H9 (cell line): Measurements from ENCODE around the gene COL4A2. TPM values are rescaled to one million over a fixed set of nuclear protein-coding genes. Genes with fewer than 3 reads are reported as not detected.

Source experiments
- DNase-seq: peaks from one replicate; pipeline ENCODE4 v3.0.0-alpha.2; 2017
- H2AFZ ChIP-seq: one replicate; pipeline ENCODE4 v1.6.1; 2013; ENCODE audit warnings: mild to moderate bottlenecking, low read length, control low read depth, moderate library complexity
- H2AK5ac ChIP-seq: 2 replicates; pipeline ENCODE4 v1.6.1; 2013; ENCODE audit warnings: low read length, control low read depth, mixed read lengths; ENCODE audit not compliant: insufficient read length
- H2BK120ac ChIP-seq: one replicate; pipeline ENCODE4 v1.6.1; 2013; ENCODE audit warnings: low read depth, mild to moderate bottlenecking, low read length, control low read depth, inconsistent platforms; ENCODE audit not compliant: poor library complexity, severe bottlenecking
- H2BK12ac ChIP-seq: 2 replicates; pipeline ENCODE4 v1.6.1; 2013; ENCODE audit warnings: low read length, control low read depth, mixed read lengths, low read depth; ENCODE audit not compliant: insufficient read length
- H2BK15ac ChIP-seq: 2 replicates; pipeline ENCODE4 v1.6.1; 2013; ENCODE audit warnings: low read depth, low read length, control low read depth
- H2BK20ac ChIP-seq: one replicate; pipeline ENCODE4 v1.6.1; 2013; ENCODE audit warnings: low read depth, mild to moderate bottlenecking, low read length, control low read depth, inconsistent platforms; ENCODE audit not compliant: poor library complexity, severe bottlenecking
- H2BK5ac ChIP-seq: 2 replicates; pipeline ENCODE4 v1.6.1; 2013; ENCODE audit warnings: low read length, control low read depth, mixed read lengths; ENCODE audit not compliant: insufficient read length
- H3K14ac ChIP-seq: 2 replicates; pipeline ENCODE4 v1.6.1; 2013; ENCODE audit warnings: low read length, control low read depth; ENCODE audit not compliant: insufficient read depth
- H3K18ac ChIP-seq: 2 replicates; pipeline ENCODE4 v1.6.1; 2013; ENCODE audit warnings: low read depth, mild to moderate bottlenecking, mixed read lengths, low read length, control low read depth; ENCODE audit not compliant: insufficient read length
- H3K23ac ChIP-seq: 2 replicates; pipeline ENCODE4 v1.6.1; 2013; ENCODE audit warnings: low read length, control low read depth, mixed read lengths, low read depth; ENCODE audit not compliant: insufficient read length
- H3K23me2 ChIP-seq: 2 replicates; pipeline ENCODE4 v1.6.1; 2013; ENCODE audit warnings: low read depth, mild to moderate bottlenecking, mixed read lengths, low read length, control low read depth; ENCODE audit not compliant: insufficient read length, poor library complexity, severe bottlenecking
- H3K27ac ChIP-seq: 2 replicates; pipeline ENCODE4 v1.5.1; 2013; ENCODE audit warnings: low read length, control low read depth, mixed read lengths, low read depth; ENCODE audit not compliant: insufficient read length
- H3K27me3 ChIP-seq: 2 replicates; pipeline ENCODE4 v1.6.1; 2013; ENCODE audit warnings: low read length, control low read depth, inconsistent platforms; ENCODE audit not compliant: insufficient read depth
- H3K4ac ChIP-seq: 2 replicates; pipeline ENCODE4 v1.6.1; 2013; ENCODE audit warnings: low read depth, mild to moderate bottlenecking, control low read depth, inconsistent platforms, low read length, moderate library complexity
- H3K4me1 ChIP-seq: 2 replicates; pipeline ENCODE4 v1.6.1; 2013; ENCODE audit warnings: low read length, control low read depth, inconsistent platforms; ENCODE audit not compliant: insufficient read depth
- H3K4me2 ChIP-seq: 2 replicates; pipeline ENCODE4 v1.6.1; 2013; ENCODE audit warnings: low read length, control low read depth, mixed read lengths; ENCODE audit not compliant: insufficient read length, insufficient read depth
- H3K56ac ChIP-seq: 2 replicates; pipeline ENCODE4 v1.6.1; 2013; ENCODE audit warnings: low read depth, mild to moderate bottlenecking, mixed read lengths, low read length, control low read depth; ENCODE audit not compliant: insufficient read length
- H3K79me1 ChIP-seq: 2 replicates; pipeline ENCODE4 v1.6.1; 2013; ENCODE audit warnings: low read depth, mild to moderate bottlenecking, moderate library complexity, low read length, control low read depth, inconsistent platforms; ENCODE audit not compliant: insufficient read depth, poor library complexity, severe bottlenecking
- H3K79me2 ChIP-seq: 2 replicates; pipeline ENCODE4 v1.6.1; 2013; ENCODE audit warnings: low read length, control low read depth, inconsistent platforms; ENCODE audit not compliant: insufficient read depth
- H3K9ac ChIP-seq: 2 replicates; pipeline ENCODE4 v1.6.1; 2013; ENCODE audit warnings: low read length, control low read depth, mixed read lengths; ENCODE audit not compliant: insufficient read length; ENCODE audit errors: extremely low read depth
- H3K9me3 ChIP-seq: one replicate; pipeline ENCODE4 v1.6.1; 2013; ENCODE audit warnings: low read depth, low read length, inconsistent platforms; ENCODE audit not compliant: control insufficient read depth
- H3T11ph ChIP-seq: one replicate; pipeline ENCODE4 v1.6.1; 2013; ENCODE audit warnings: mild to moderate bottlenecking, low read length, control low read depth, inconsistent platforms
- H4K20me1 ChIP-seq: one replicate; pipeline ENCODE4 v1.6.1; 2013; ENCODE audit not compliant: control insufficient read depth, insufficient read length, insufficient read depth
- H4K5ac ChIP-seq: 2 replicates; pipeline ENCODE4 v1.6.1; 2013; ENCODE audit warnings: low read depth, mild to moderate bottlenecking, mixed read lengths, low read length, control low read depth; ENCODE audit not compliant: insufficient read length
- H4K8ac ChIP-seq: replicated peaks from 2 replicates; pipeline ENCODE4 v1.6.1; 2013; ENCODE audit warnings: low read length, control low read depth, mixed read lengths, low read depth; ENCODE audit not compliant: insufficient read length
- H4K91ac ChIP-seq: 2 replicates; pipeline ENCODE4 v1.6.1; 2013; ENCODE audit warnings: low read depth, mild to moderate bottlenecking, moderate library complexity, mixed read lengths, low read length, control low read depth; ENCODE audit not compliant: insufficient read length
- H3K27ac Mint-ChIP-seq, 3 experiments: 2 replicates in 2 of 3; 3 replicates in 1 of 3; pipeline ENCODE4 v1.8.0; 2020 to 2021; ENCODE audit warnings: mixed read lengths in 3 of 3, mild to moderate bottlenecking in 1 of 3, moderate library complexity in 1 of 3
- H3K27me3 Mint-ChIP-seq: 2 replicates; pipeline ENCODE4 v1.8.0; 2021; ENCODE audit warnings: low read depth, mild to moderate bottlenecking, moderate library complexity, mixed read lengths
- H3K36me3 Mint-ChIP-seq, 3 experiments: 2 replicates in 2 of 3; 3 replicates in 1 of 3; pipeline ENCODE4 v1.8.0; 2020 to 2021; ENCODE audit warnings: low read depth in 3 of 3, mixed read lengths in 3 of 3; ENCODE audit not compliant: insufficient read depth in 1 of 3
- H3K4me1 Mint-ChIP-seq, 2 experiments: 2 replicates each; pipeline ENCODE4 v1.8.0; 2020; ENCODE audit warnings: mixed read lengths in 2 of 2
- H3K4me3 Mint-ChIP-seq, 2 experiments: 2 replicates in 1 of 2; 3 replicates in 1 of 2; pipeline ENCODE4 v1.8.0; 2020 to 2021; ENCODE audit warnings: mild to moderate bottlenecking in 2 of 2, mixed read lengths in 2 of 2, moderate library complexity in 1 of 2
- H3K9me3 Mint-ChIP-seq, 2 experiments: 2 replicates in 1 of 2; 3 replicates in 1 of 2; pipeline ENCODE4 v1.8.0; 2020; ENCODE audit warnings: mild to moderate bottlenecking in 2 of 2, mixed read lengths in 2 of 2, moderate library complexity in 1 of 2
- CTCF ChIP-seq: fragments of 200-600 bp; sonication (generic); conservative IDR thresholded peaks from 3 replicates; pipeline ENCODE4 v1.8.0; 2021; ENCODE audit warnings: antibody characterized with exemption, mild to moderate bottlenecking
- WGBS: extraction: QIAGEN DNeasy Blood & Tissue Kit; methylation state at CpG from one replicate; pipeline ENCODE4 v1.1.7; 2013; ENCODE audit warnings: missing lambda C conversion rate, low lambda C conversion rate, mixed read lengths; ENCODE audit not compliant: insufficient read length; ENCODE audit errors: extremely low coverage; 5-methylcytosine and 5-hydroxymethylcytosine counted together
- total RNA-seq: library from RNA; stranded (reverse); gene quantifications from 2 replicates; pipeline ENCODE4 v1.2.1, GENCODE V29; 2021

COL4A2 gene
- total RNA-seq, 1 experiment from 2014 or later, result 76.5 TPM

DNA sequence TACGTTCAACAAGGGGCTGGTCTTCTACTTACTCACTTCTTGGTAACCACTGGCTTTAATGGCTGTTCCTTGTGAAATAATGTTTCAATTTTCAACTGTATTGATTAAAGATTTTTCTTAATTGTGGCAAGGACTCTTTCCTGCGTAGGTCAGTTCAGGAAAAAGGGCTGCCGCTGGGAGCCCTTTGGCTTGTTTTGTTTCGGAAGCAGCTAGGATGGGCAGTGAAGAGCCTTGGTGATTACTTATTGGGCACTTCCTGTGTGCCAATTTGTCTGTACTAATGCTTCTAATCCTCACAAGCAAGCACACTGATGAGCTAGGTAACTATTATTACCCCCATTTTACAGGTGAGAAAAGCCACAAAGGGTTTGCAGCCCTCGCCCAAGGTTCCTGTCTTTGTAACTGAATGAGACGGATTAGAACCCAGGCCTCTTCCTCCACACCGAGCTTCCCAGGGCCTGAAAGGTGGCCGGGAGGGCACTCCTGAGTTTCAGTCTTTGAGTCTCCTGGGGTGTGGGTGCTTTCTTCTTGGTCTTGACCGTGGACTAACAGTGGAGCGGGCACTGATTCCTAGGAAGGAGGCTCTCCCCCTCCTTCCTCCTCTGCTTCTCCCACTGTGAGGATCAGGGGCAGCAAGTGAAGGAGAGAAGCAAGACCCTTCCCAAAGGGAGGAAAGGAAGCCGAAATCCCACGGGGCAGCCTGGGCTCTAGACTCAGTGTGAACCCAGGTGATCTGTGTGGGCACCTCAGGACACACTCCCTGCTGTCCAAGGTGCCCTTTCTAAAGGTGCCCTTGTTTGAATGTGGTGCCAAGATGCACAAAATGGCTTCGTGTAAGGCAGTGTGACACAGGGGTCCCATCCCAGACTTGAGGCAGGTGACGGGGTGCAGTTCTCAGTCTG is 3.7 kb downstream of the COL4A2 start:
- Histone ChIP-seq H4K91ac (no peak overlapping the region), H3K79me1 (no peaks in the 10 kb centered on the region), H3K27me3 (no peaks in the 10 kb centered on the region; the same call in 1 of the 2 replicates), H3K23ac (no peak overlapping the region), H3K9me3 (no peaks in the 10 kb centered on the region), H3K23me2 (peaks cover 20% of the 10 kb centered on the region), H3K18ac (no peak overlapping the region), H4K8ac (no peak overlapping the region), H3K4ac (no peak overlapping the region), H3T11ph (no peak overlapping the region), H2BK20ac (no peak overlapping the region), H2AK5ac (no peak overlapping the region), H3K14ac (no peak overlapping the region; the same call in 1 of the 2 replicates), H3K9ac (no peak overlapping the region), H2AFZ (no peak overlapping the region), H3K79me2 (no peaks in the 10 kb centered on the region; the same call in 1 of the 2 replicates), H3K4me2 (no peak overlapping the region), H4K5ac (no peak overlapping the region), H4K20me1 (no peaks in the 10 kb centered on the region), H3K27ac (no peak overlapping the region), H3K4me1 (no peaks in the 10 kb centered on the region), H2BK5ac (no peak overlapping the region), H2BK15ac (no peak overlapping the region), H2BK12ac (no peak overlapping the region), H3K56ac (no peak overlapping the region), H2BK120ac (no peak overlapping the region)
- H3K4me1 Mint-ChIP-seq, result peaks cover 21 to 31% of the 10 kb centered on the region in 2 experiments
- H3K9me3 Mint-ChIP-seq, result no peaks in the 10 kb centered on the region; a peak in 2 of 5 replicates
- no CpG with 5 or more reads among the region's 14 CpGs for WGBS
- DNase-seq, result peak; percentile 14
- H3K27me3 Mint-ChIP-seq, result peaks cover 15% of the 10 kb centered on the region
- H3K36me3 Mint-ChIP-seq, result peaks cover 4 to 16% (median 9%) of the 10 kb centered on the region in 3 experiments; a peak in 6 of 7 replicates
- H3K27ac Mint-ChIP-seq, result peak overlapping the region in 1 of 3 experiments; percentile 87; a peak in 1 of 7 replicates
- no peak for TF ChIP-seq CTCF
- H3K4me3 Mint-ChIP-seq, result no peak overlapping the region
